ENCODE measurements around the gene RENBP.

Gene RENBP

DNA sequence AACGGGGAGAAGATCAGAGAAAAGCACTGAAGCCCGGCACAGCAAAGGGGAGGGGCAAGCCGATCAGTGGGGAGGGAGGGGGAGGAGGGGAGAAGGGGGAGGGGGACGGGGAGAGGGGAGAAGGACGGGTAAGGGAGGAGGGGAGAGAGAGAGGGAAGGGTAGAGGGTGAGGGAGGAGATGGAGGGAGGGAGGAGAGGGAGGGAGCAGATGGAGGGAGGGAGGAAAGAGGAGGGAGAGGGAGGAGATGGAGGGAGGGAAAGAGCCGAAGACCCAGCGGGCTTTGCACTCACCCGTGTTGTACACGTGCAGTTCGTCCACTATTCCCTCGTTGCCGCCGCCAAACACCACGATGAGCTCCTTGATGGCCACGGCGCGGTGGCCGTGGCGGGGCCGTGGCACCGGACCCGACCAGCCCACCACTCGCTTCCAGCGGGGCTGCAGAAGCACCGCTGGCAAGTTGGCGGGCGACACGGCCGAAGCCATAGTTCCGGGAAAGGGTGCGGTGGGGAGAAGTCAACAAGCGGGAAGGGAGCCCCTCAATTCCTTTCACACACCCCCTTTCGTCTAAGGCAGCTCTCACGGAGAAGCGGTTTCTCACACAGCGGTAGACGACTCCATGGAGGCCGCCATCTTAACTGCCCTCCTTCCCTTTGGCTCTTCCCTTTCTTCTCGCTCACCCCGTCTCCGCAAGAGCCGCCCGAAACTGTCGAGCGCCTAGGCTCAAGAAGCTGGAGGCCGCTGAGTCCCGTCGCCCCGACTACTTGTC, 26.1 kb upstream of the RENBP start:
- no peak for DNase-seq (ENCODE audit: low read depth)

DNA sequence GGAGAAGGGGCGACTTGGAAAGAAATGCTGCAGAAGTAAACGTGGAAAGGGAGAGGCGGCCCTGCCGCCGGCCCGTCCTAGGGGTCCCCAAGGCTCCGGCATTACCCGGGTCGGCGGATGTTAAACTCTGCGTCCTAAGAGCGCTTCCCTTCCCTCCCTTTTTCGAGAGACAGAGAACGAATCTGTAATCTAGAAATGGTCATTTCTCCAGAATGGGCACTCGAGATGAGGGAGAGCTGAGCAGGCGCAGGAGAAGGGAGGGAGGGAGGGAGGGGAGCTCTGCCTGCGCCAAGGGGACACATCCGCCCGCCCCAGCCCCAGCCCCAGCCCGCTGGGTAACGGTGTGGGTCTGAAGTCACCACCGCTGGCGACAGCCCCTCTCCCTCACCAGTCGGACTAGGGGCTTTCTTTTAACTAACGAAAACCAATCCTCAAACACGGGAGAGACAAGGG, 25.5 kb upstream of the RENBP start:
- no peak for DNase-seq (ENCODE audit: low read depth)

GRCh38 chrX:153969125-153969903, 24.9 kb upstream of the RENBP start:
- no peak for DNase-seq (ENCODE audit: low read depth)

DNA sequence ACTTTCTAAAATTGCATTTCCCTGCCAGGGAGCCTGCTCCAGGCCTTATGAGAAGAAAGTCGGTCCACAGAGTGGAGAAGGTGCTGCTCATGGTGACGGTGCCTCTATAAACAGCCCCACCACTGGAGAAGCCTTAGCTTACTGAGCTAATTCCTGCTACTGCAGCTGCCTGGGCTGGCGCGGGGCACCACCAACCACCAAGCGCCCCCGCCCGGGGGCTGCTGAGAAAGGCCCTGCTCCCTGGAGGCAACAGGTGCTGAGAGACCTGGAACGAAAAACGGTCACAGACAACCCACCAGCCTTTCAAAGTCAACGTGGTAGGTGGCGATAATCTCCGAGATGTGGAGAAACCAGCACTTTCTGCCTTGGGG, 24.3 kb upstream of the RENBP start:
- DNase-seq (ENCODE audit: low read depth): no peak

DNA sequence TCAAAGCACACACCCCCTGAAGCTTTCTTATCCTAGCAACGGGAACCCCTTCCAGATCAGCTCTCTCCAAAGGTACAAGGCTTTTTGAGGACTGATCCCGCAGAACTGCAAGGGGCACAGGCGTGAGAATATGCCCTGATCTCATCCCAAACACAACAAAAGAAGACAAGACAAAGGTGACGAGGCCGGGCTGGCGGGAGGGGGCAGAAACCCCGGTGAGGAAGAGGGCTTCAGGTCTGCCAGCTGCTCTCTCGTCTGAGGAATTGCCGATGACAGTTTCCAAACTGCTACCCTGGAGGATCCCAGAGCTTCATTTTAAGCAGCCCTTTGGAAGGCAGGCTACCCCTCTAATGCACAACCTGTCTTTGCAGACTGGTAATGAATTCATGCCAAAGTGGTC, 23.8 kb upstream of the RENBP start:
- no peak for DNase-seq (ENCODE audit: low read depth)

DNA sequence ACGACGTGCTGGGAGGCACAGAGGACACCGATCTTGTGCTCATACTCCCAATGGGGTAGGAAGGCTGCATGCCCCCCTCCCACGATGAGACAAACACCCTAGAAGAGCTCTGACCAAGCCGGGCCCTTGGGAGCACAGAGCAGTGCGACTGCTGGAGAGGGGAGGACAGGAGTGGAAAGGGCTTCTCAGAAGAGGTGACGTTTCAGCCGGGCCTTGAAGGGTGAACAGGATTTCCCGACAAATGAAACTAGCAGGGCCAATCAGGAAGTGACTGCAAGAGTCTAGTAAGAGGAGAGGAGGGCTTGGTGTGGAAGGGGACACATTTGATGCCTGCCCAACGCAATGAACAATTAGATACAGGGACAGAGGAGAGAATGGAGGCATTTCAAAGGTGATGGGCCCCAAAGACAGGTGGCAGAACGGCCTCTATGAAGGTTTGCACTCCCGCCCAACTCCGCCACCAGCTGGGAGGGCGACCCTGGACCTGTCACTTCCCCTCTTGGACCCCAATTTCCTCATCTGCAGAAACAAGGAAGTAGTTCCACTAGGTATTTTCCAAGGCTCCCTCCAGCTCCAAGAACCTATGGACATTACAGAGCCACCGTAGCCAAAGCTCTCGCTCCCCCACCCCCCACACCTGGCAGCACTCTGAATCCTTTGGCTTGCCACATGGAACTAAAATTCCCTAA, 23.2 kb upstream of the RENBP start:
- DNase-seq (ENCODE audit: low read depth): no peak

DNA sequence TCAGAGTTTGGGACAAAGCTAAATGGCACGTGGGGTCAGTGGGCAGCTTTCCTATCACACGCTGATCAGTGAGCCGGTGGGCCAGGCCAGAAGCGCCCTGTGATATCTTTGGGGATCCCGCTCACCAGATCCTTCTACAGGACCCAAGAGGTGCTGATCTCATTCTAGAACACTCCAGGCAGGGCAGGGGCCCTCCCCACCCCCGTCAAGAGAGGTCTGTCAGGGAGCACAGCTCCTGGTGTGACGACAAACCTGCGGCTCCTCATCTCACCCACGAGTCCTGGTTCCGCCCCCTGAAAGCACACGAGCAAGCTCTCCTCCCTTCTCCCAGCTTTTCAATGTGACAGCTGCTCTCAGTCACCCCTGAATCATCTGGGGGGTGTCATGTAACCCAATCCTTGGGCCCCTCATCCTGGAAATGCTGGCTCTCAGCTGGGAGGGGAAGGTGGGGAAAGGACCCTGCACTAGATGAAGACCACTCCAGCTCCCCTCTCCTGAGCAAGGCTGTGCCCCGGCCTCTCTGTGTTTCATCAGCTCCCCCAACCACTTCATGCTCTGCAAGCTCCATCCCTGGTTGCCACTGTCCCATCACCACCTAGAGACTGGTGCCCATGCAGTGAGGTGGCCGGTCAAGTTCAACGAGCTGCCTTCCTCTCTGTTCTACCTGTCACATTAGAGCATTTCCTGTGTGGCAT, 22.5 kb upstream of the RENBP start:
- DNase-seq (ENCODE audit: low read depth): no peak

GRCh38 chrX:153966283-153966688, 21.8 kb upstream of the RENBP start:
- DNase-seq (ENCODE audit: low read depth): no peak

DNA sequence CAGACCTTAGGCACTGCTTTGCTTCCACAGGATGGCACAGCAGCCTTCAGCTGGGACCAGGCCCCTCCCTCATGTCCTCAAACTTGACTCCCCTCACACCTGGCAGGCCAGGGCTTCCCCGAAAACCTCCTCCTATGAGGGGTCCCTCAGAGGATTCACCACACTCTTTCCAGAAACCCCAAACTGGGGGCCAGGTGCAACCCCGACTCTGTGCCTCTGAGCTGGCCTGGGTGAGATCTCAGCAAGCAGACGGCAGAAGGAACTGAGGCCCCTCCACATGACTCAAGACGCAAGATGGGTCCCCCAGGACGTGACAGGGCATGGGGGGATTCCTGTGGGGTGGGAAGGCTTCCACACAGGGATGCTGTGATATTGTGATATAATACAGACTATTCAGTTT, 21.0 kb upstream of the RENBP start:
- no peak for DNase-seq (ENCODE audit: low read depth)

DNA sequence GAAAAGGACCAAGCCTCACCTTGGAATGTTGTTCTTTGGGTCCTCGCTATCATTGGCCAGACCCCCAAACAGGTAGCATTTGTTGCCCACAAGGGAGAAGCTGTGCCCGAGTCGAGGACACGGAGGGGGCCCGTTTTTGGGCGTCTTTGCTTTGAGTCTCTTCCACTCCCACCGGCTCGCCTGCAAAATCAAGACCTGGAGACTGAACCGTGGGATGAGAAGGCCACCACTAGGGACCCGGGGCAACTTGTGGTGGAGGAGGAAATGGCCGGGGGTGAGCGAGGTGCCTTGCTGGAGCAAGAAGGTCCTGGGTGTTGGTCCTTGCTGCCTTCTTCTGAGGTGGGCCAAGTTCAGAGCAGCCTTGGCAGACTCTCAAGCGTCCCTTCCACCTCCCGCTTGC, 19.7 kb upstream of the RENBP start:
- no peak for DNase-seq (ENCODE audit: low read depth)

DNA sequence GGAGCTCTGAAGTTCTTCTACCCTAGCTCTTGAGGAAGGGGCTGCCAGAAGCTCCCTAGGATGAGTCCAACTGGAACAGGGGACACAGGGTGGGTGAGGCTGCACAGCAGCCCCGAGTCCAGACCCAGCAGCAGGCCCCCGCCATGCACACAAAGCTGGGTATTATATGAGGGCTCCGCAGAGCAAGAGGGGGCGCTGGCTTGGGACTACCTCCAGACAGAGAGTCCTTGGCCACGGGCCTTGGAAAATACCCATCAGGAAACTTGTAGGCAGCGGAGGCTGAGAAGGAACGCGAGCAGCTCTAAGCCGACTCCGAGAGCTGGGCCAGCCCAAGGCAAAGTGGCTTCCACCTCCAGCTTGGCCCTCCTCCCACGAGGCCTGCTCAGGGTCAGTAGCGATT, 19.1 kb upstream of the RENBP start:
- no peak for DNase-seq (ENCODE audit: low read depth)

GRCh38 chrX:153961292-153961691, 16.8 kb upstream of the RENBP start:
- DNase-seq (ENCODE audit: low read depth): no peak

GRCh38 chrX:153960786-153961185, 16.3 kb upstream of the RENBP start:
- no peak for DNase-seq (ENCODE audit: low read depth)

DNA sequence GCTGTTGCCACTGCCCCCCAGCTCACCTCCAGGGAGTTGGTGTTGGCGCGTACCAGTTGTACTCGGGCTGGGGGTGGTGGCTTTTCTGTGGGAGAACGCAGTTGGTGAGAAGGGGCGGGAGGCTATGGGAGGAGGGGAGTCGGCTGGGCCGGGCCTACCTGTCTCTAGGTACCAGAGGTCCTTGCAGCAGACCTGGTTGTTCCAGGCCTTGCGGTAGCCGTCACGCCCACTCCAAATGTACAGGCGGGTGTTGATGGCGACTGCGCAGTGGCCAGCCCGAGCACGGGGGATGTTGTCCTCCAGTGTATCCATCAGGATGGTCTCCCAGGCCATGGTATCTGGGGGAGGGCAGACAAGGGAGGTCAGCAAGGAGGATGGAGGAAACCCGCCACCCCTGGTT, 15.6 kb upstream of the RENBP start:
- no peak for DNase-seq (ENCODE audit: low read depth)

- DNase-seq (ENCODE audit: low read depth): no peak
Observed at GRCh38 chrX:153959649-153960048, 15.2 kb upstream of the RENBP start.

DNA sequence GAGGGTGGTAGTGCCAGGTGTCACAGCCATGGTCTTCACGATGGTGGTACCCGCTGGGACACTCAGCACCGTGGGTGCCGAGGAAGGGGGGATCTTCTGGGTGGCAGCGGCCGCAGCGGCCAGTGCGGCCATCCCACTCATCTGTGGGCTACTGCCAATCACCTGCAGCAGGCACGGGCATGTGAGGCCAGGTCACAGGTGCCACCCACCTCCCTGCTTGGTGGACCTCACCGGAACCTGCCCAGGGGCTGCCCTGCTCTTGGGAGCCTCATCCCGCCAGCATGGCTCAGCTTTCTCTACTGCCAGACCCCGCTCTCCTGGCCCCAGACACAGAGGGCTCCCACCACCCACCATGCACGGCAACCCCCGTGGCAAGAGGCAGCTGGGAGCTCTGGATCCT, 14.2 kb upstream of the RENBP start:
- no peak for DNase-seq (ENCODE audit: low read depth)

GRCh38 chrX:153957224-153957623, 12.8 kb upstream of the RENBP start:
- DNase-seq (ENCODE audit: low read depth): no peak

DNA sequence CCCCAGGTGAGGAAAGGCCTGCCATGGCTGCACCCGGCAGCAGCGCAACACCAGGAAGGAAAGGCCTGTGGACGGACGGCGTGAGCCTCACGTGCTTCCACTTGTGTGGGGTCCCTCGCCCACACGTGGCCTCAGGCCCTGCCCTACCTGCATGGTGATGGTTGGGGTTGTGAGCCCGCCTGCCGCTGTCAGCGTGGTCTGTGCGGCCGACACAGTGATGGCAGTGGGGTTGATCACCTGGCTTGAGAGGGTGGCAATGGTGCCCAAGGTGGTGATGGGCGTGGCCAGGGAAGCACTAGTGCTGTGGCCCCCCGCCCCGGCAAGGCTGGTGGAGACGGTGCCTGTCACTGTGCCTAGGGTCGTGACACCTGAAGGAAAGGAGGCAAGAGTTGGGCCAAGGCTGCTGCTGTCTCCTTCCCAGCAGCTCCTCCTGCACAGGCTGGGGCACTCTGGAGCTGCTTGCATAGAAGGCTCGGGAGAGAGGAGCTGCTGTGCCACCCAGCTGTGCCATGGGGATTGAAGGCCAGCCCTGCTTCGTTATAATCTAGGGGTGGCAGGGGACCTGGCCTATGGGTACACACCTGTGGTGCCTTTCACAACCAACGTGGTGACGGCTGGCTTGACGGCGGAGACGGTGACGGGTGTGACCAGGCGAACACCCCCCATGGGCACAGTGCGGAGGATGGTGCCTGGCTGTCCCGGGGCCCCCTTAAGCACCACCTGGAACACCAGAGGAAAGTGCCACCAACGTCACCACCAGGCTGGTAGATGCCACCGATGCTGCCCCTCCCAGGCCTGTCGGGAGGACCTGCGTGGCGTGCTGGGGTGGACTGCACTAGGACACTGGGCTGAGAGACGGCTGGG, 11.8 kb upstream of the RENBP start:
- no peak for DNase-seq (ENCODE audit: low read depth)

DNA sequence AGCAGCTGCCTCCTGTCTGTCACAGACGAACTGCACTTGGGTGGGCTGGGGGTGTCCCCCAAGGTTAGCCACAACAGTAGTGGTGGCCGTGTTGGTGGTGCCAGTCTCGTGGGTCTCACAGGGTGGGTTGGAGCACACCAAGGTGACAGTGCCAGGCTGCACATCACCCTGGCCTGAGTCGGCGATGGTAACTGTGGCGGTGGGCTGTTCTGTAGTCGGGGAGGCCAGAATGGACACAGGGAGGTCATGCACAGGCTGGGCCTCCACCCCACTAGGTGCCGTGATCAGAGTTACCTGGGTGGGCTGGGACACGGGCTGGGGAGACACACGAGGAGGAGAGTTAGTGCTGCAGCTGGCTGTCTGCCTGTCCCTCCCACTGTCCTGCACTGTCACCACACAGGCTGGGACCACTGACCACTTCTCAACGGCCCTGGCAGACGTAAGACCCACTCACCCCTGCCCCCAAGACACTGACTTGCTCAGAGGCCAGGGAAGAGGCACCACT, 10.8 kb upstream of the RENBP start:
- no peak for DNase-seq (ENCODE audit: low read depth)

DNA sequence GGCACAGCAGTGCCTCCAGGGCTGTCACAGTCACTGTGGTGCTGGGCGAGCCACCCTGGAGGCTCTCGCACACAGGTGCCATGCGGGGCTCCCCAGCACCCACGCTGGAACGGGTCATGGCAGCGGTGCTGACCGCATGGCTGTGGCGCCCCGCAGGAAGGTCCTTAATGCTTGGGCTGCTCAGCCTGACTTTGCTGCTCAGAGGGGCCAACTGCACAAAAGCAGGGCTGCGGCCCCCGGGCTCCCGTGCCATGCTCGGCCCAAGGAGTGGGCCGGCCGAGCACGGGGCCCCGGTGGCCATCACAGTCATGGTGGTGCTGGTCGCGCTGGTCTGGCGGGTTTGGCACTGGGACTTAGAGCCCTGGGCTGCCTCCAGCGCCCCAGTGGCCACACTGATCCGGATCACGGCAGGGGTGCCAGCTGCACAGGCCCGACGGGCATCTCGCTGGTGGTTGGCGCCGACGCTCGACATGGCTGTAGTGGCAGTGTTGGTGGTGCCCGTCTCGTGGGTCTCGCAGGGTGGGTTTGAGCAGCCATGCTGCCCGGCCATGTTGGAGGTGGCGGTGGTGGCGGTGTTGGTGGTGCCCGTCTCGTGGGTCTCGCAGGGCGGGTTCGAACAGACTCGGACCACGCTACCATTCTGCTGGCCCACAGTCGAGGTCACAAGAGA, 10.2 kb upstream of the RENBP start:
- no peak for DNase-seq (ENCODE audit: low read depth)
